ENCODE results near the gene HOXD9. TPM values are rescaled to one million over a fixed set of nuclear protein-coding genes. Genes with fewer than 3 reads are reported as not detected.

HOXD9 gene
- total RNA-seq, 1 donor from 2014 or later: 0.16 TPM

- H3K4me1 ChIP-seq: peaks cover 32% of the 10 kb centered on the region
- peaks cover 99% of the 10 kb centered on the region for H3K27me3 ChIP-seq (ENCODE audit: low read depth)
- H3K9me3 ChIP-seq (replicated peaks): no peaks in the 10 kb centered on the region
- H3K27ac ChIP-seq (replicated peaks): peak overlapping the region; percentile 77
- no peaks in the 10 kb centered on the region for H3K36me3 ChIP-seq
- peak overlapping the region; percentile 62 for H3K4me3 ChIP-seq
- TF ChIP-seq CTCF (IDR thresholded peaks at IDR 0.05; ENCODE audit: borderline replicate concordance): no peak
- DNase-seq: no peak
- intact Hi-C loops (cut with micrococcal nuclease): no loop called here
Observed at GRCh38 chr2:176128172-176128981, 5.9 kb downstream of the HOXD9 start.

- no peaks in the 10 kb centered on the region for H3K9me3 ChIP-seq (replicated peaks)
- H3K27me3 ChIP-seq (ENCODE audit: low read depth): peaks cover 99% of the 10 kb centered on the region
- H3K36me3 ChIP-seq: no peaks in the 10 kb centered on the region
- intact Hi-C loops (cut with micrococcal nuclease): no loop called here
- no peak for TF ChIP-seq CTCF (IDR thresholded peaks at IDR 0.05; ENCODE audit: borderline replicate concordance)
- peaks cover 25% of the 10 kb centered on the region for H3K4me1 ChIP-seq
- DNase-seq: no peak
- peak within 1 kb of the TSS; percentile 62 for H3K4me3 ChIP-seq
- peak within 1 kb of the TSS; percentile 77 for H3K27ac ChIP-seq (replicated peaks)
Observed at GRCh38 chr2:176128982-176129796, 6.7 kb downstream of the HOXD9 start, which contains the start of gene HOXD8. Gene HOXD8 (plus strand): TSS chr2:176129705. CDS start chr2:176130367, 662 bp downstream.

- DNase-seq: no peak
- peak overlapping the region; percentile 62 for H3K4me3 ChIP-seq
- H3K27ac ChIP-seq (replicated peaks): peak overlapping the region; percentile 77
- no peak for TF ChIP-seq CTCF (IDR thresholded peaks at IDR 0.05; ENCODE audit: borderline replicate concordance)
- H3K36me3 ChIP-seq: no peaks in the 10 kb centered on the region
- H3K27me3 ChIP-seq (ENCODE audit: low read depth): peaks cover 99% of the 10 kb centered on the region
- no peaks in the 10 kb centered on the region for H3K9me3 ChIP-seq (replicated peaks)
- H3K4me1 ChIP-seq: peaks cover 25% of the 10 kb centered on the region
- intact Hi-C loops (cut with micrococcal nuclease): loop anchor here (10.0 kb wide), 1 partner anchor 685 kb away; no protein-coding TSS in a partner anchor
Observed at GRCh38 chr2:176129813-176130146, 7.3 kb downstream of the HOXD9 start.

- Histone ChIP-seq H3K36me3 (no peaks in the 10 kb centered on the region), H3K4me1 (peaks cover 25% of the 10 kb centered on the region), H3K27me3 (ENCODE audit: low read depth) (peaks cover 99% of the 10 kb centered on the region), H3K9me3 (replicated peaks) (no peaks in the 10 kb centered on the region), H3K27ac (replicated peaks) (peak overlapping the region; percentile 77), H3K4me3 (peak overlapping the region; percentile 62)
- TF ChIP-seq CTCF (IDR thresholded peaks at IDR 0.05; ENCODE audit: borderline replicate concordance): no peak
- intact Hi-C loops (cut with micrococcal nuclease): loop anchor here (10.0 kb wide), 1 partner anchor 684 kb away; no protein-coding TSS in a partner anchor
- DNase-seq: no peak
Observed at GRCh38 chr2:176130147-176130956, 7.8 kb downstream of the HOXD9 start.

Measured in left ventricle myocardium inferior (tissue), 1 donor.